Muscle of leg (tissue), 11 donors: ENCODE results near the gene ZFYVE19. TPM values are rescaled to one million over a fixed set of nuclear protein-coding genes. Genes with fewer than 3 reads are reported as not detected.

Experiments used
- DNase-seq: peaks from one replicate; pipeline ENCODE4 v3.0.0; 2013
- H3K27ac ChIP-seq: one replicate; pipeline ENCODE4 v1.5.1; 2013; ENCODE audit warnings: mild to moderate bottlenecking, low read length, control low read depth
- H3K27me3 ChIP-seq: one replicate; pipeline ENCODE4 v1.6.1; 2013; ENCODE audit warnings: low read length; ENCODE audit not compliant: control insufficient read depth, insufficient read depth
- H3K36me3 ChIP-seq: one replicate; pipeline ENCODE4 v1.6.1; 2013; ENCODE audit warnings: low read length; ENCODE audit not compliant: control insufficient read depth, insufficient read depth
- H3K4me1 ChIP-seq: one replicate; pipeline ENCODE4 v1.6.1; 2013; ENCODE audit warnings: low read length; ENCODE audit not compliant: control insufficient read depth, insufficient read depth
- H3K4me3 ChIP-seq: one replicate; pipeline ENCODE4 v1.5.1; 2013; ENCODE audit warnings: low read length, control low read depth
- H3K9me3 ChIP-seq: replicated peaks from 2 replicates; pipeline ENCODE4 v1.6.1; 2013; ENCODE audit warnings: low read depth, low read length; ENCODE audit not compliant: control insufficient read depth
- WGBS: methylation state at CpG from one replicate; pipeline ENCODE4 v1.1.5; 2013; ENCODE audit warnings: missing lambda C conversion rate; ENCODE audit not compliant: insufficient coverage; 5-methylcytosine and 5-hydroxymethylcytosine counted together
- polyA plus RNA-seq, 8 donors: library from polyadenylated mRNA; unstranded; fragments of 120-200 nt; gene quantifications; one replicate each; pipeline versions ENCODE4 v1.2.1 to v1.2.3, GENCODE V29; 2013; ENCODE audit warnings: inconsistent platforms in 1 of 8, low replicate concordance in 1 of 8; ENCODE audit not compliant: insufficient read length in 8 of 8, insufficient read depth in 1 of 8
- total RNA-seq: library from RNA; stranded (reverse); fragments of 120-200 nt; gene quantifications from one replicate; pipeline ENCODE4 v1.2.4, GENCODE V29; 2013

The ZFYVE19 gene
- total and polyA plus RNA-seq, 9 donors: 15.1 to 24.9 (median 18.8) TPM

GRCh38 chr15:40812721-40813425 is 6.0 kb downstream of the ZFYVE19 start:
- H3K27me3 ChIP-seq: no peaks in the 10 kb centered on the region
- no peak for DNase-seq

GRCh38 chr15:40815042-40815698 is 8.3 kb downstream of the ZFYVE19 start:
- Histone ChIP-seq H3K4me3 (no peak overlapping the region), H3K4me1 (peaks cover 6% of the 10 kb centered on the region), H3K27ac (no peak overlapping the region), H3K9me3 (no peaks in the 10 kb centered on the region), H3K36me3 (peaks cover 40% of the 10 kb centered on the region), H3K27me3 (no peaks in the 10 kb centered on the region)
- 86% methylated on average over 1 of the region's 4 CpGs for WGBS
- peak; percentile 26 for DNase-seq

More at GRCh38 chr15:40812721-40813425, 6.0 kb downstream of the ZFYVE19 start:
- Histone ChIP-seq H3K9me3 (no peaks in the 10 kb centered on the region), H3K27ac (no peak overlapping the region), H3K36me3 (peaks cover 47% of the 10 kb centered on the region), H3K4me3 (no peak overlapping the region), H3K4me1 (peaks cover 10% of the 10 kb centered on the region)
- 90% methylated on average over 9 of the region's 12 CpGs for WGBS

GRCh38 chr15:40819048-40819447 is 12.2 kb downstream of the ZFYVE19 start:
- Histone ChIP-seq H3K9me3 (no peaks in the 10 kb centered on the region), H3K4me1 (peaks cover 6% of the 10 kb centered on the region), H3K27me3 (no peaks in the 10 kb centered on the region), H3K4me3 (no peak overlapping the region), H3K27ac (no peak overlapping the region), H3K36me3 (peaks cover 11% of the 10 kb centered on the region)
- WGBS: 75% methylated on average over 3 of the region's 7 CpGs
- DNase-seq: no peak

- H3K9me3 ChIP-seq: no peaks in the 10 kb centered on the region
- H3K27ac ChIP-seq: no peak overlapping the region
- H3K4me3 ChIP-seq: no peak overlapping the region
- no peak for DNase-seq
- 92% methylated on average over 1 of the region's 2 CpGs for WGBS
- H3K36me3 ChIP-seq: no peaks in the 10 kb centered on the region
- no peaks in the 10 kb centered on the region for H3K27me3 ChIP-seq
- H3K4me1 ChIP-seq: no peaks in the 10 kb centered on the region
Observed at GRCh38 chr15:40821195-40821594, 14.3 kb downstream of the ZFYVE19 start.

- no peaks in the 10 kb centered on the region for H3K4me1 ChIP-seq
- H3K4me3 ChIP-seq: no peak overlapping the region
- H3K36me3 ChIP-seq: no peaks in the 10 kb centered on the region
- DNase-seq: no peak
- no peaks in the 10 kb centered on the region for H3K9me3 ChIP-seq
- peaks cover 1% of the 10 kb centered on the region for H3K27me3 ChIP-seq
- no peak overlapping the region for H3K27ac ChIP-seq
- no CpG with 5 or more reads among the region's 1 CpG for WGBS
Observed at GRCh38 chr15:40823572-40824343, 16.9 kb downstream of the ZFYVE19 start.

GRCh38 chr15:40825661-40826422 is 19.0 kb downstream of the ZFYVE19 start:
- H3K4me3 ChIP-seq: no peak overlapping the region
- H3K27ac ChIP-seq: no peak overlapping the region
- no peak for DNase-seq
- no peaks in the 10 kb centered on the region for H3K4me1 ChIP-seq
- WGBS: 60% methylated on average over 1 of the region's 5 CpGs
- peaks cover 4% of the 10 kb centered on the region for H3K27me3 ChIP-seq
- no peaks in the 10 kb centered on the region for H3K9me3 ChIP-seq
- H3K36me3 ChIP-seq: no peaks in the 10 kb centered on the region

GRCh38 chr15:40826423-40827075 is 19.7 kb downstream of the ZFYVE19 start:
- no peak overlapping the region for H3K4me3 ChIP-seq
- H3K36me3 ChIP-seq: no peaks in the 10 kb centered on the region
- H3K9me3 ChIP-seq: no peaks in the 10 kb centered on the region
- no peak overlapping the region for H3K27ac ChIP-seq
- no CpG with 5 or more reads among the region's 4 CpGs for WGBS
- H3K27me3 ChIP-seq: peaks cover 4% of the 10 kb centered on the region
- no peak for DNase-seq
- H3K4me1 ChIP-seq: no peaks in the 10 kb centered on the region

GRCh38 chr15:40828447-40829036 is 21.7 kb downstream of the ZFYVE19 start, which contains the start of gene PPP1R14D:
PPP1R14D (minus strand) TSS chr15:40828708; CDS start chr15:40828641, 67 bp downstream.
- no peak within 1 kb of the TSS for H3K27ac ChIP-seq
- DNase-seq: no peak
- no peaks in the 10 kb centered on the region for H3K36me3 ChIP-seq
- H3K4me3 ChIP-seq: no peak within 1 kb of the TSS
- no peaks in the 10 kb centered on the region for H3K4me1 ChIP-seq
- 87% methylated on average over 2 of the region's 6 CpGs for WGBS
- H3K27me3 ChIP-seq: peaks cover 4% of the 10 kb centered on the region
- no peaks in the 10 kb centered on the region for H3K9me3 ChIP-seq

GRCh38 chr15:40829115-40829514 is 22.2 kb downstream of the ZFYVE19 start:
- Histone ChIP-seq H3K4me3 (no peak overlapping the region), H3K27ac (no peak overlapping the region), H3K36me3 (no peaks in the 10 kb centered on the region), H3K9me3 (no peaks in the 10 kb centered on the region), H3K27me3 (peaks cover 4% of the 10 kb centered on the region), H3K4me1 (no peaks in the 10 kb centered on the region)
- no peak for DNase-seq
- WGBS: 80% methylated on average over 5 of the region's 7 CpGs
